Upper lobe of left lung (tissue), 6 donors: ENCODE measurements around the gene GAS2L2. TPM values are rescaled to one million over a fixed set of nuclear protein-coding genes. Genes with fewer than 3 reads are reported as not detected.

Experiments
- total RNA-seq, 6 donors: library from RNA; depleted of rRNA in 4 of 6; stranded (reverse); fragments of >200 nt in 4 of 6; gene quantifications; one replicate each; pipeline versions ENCODE4 v1.1.0 to v1.2.1, GENCODE V29; 2016 to 2021
- donor health status: DM: no; HTN: no; CAD: no; lungs with moderate emphysema.
- donor health status: DM: no; HTN: yes; CAD: no; lungs with severe emphysema.

The GAS2L2 gene
- total RNA-seq, 6 donors from 2014 or later: 0.37 to 7.4 (median 3.3) TPM

Other genes starting within 250 kb of the GAS2L2 start
- 10 to 100 TPM in 2 of 6 donors, 1 to 10 TPM in 4; 2.5 to 26.2 (median 5.9) TPM for gene SLFN12L, start 215.6 kb downstream of the GAS2L2 start, total RNA-seq
- gene SLFN14, start 192.4 kb downstream of the GAS2L2 start, total RNA-seq: 1 to 10 TPM in 1 of 6 donors, under 1 TPM in 4, not detected in 1; 0.09 to 1.8 (median 0.30) TPM
- gene PEX12, start 174.7 kb downstream of the GAS2L2 start, total RNA-seq: 1 to 10 TPM; 3.8 to 6.6 (median 5.2) TPM
- gene AP2B1, start 165.9 kb downstream of the GAS2L2 start, total RNA-seq: 100 to 1,000 TPM in 3 of 6 donors, 10 to 100 TPM in 3; 52.7 to 140 (median 101) TPM
- gene RASL10B, start 21.6 kb downstream of the GAS2L2 start, total RNA-seq: 1 to 10 TPM; 1.0 to 4.1 (median 1.7) TPM
- gene C17orf50, start 7.6 kb upstream of the GAS2L2 start, total RNA-seq: 1 to 10 TPM in 1 of 6 donors, under 1 TPM in 1, not detected in 4; 0.46 to 1.1 TPM
- 100 to 1,000 TPM in 3 of 6 donors, 10 to 100 TPM in 3; 51.1 to 134 (median 98.5) TPM for gene MMP28, start 42.4 kb upstream of the GAS2L2 start, total RNA-seq
- 100 to 1,000 TPM in 2 of 6 donors, 10 to 100 TPM in 4; 42.4 to 137 (median 93.0) TPM for gene TAF15, start 56.2 kb upstream of the GAS2L2 start, total RNA-seq
- gene HEATR9, start 115.7 kb upstream of the GAS2L2 start, total RNA-seq: under 1 TPM in 2 of 6 donors, not detected in 4; 0.13 to 0.30 TPM
- 10 to 100 TPM; 11.5 to 17.6 (median 15.3) TPM for gene CCL5, start 127.1 kb upstream of the GAS2L2 start, total RNA-seq
- gene RDM1, start 177.5 kb upstream of the GAS2L2 start, total RNA-seq: not detected
- not detected for gene LYZL6, start 190.5 kb upstream of the GAS2L2 start, total RNA-seq
- gene CCL16, start 228.3 kb upstream of the GAS2L2 start, total RNA-seq: under 1 TPM in 2 of 6 donors, not detected in 4; 0.20 to 0.61 TPM
- gene CCL14, start 233.5 kb upstream of the GAS2L2 start, total RNA-seq: 10 to 100 TPM in 2 of 6 donors, 1 to 10 TPM in 4; 1.0 to 90.7 (median 5.6) TPM
- 1 to 10 TPM in 2 of 6 donors, under 1 TPM in 2, not detected in 2; 0.72 to 2.6 (median 1.4) TPM for gene CCL15, start 248.3 kb upstream of the GAS2L2 start, total RNA-seq